GM19324 (cell line): ENCODE measurements around the gene SEC22B.
"Not testable (repeated sequence)": the region's sequence is repeated elsewhere in the genome, so short reads cannot be mapped to it uniquely, and the experiment has no call there.

Source experiments
- ATAC-seq: cut with Tn5 transposase; IDR thresholded peaks from one replicate; pipeline ENCODE4 v1.9.1; 2021; ENCODE audit warnings: mild to moderate bottlenecking, moderate library complexity; ENCODE audit not compliant: unreplicated experiment, low FRiP score

Gene SEC22B

GRCh38 chr1:120120525-120120924, 55.8 kb downstream of the SEC22B start:
- ATAC-seq, result not testable (repeated sequence)

- not testable (repeated sequence) for ATAC-seq
Measured at GRCh38 chr1:120117371-120118177, 58.7 kb downstream of the SEC22B start.

- not testable (repeated sequence) for ATAC-seq
Measured at GRCh38 chr1:120116094-120116493, 60.2 kb downstream of the SEC22B start.

GRCh38 chr1:120113134-120113533, 63.2 kb downstream of the SEC22B start:
- ATAC-seq, result not testable (repeated sequence)

GRCh38 chr1:120112212-120112611, 64.1 kb downstream of the SEC22B start:
- ATAC-seq, result not testable (repeated sequence)

- ATAC-seq, result not testable (repeated sequence)
Measured at GRCh38 chr1:120111771-120112170, 64.5 kb downstream of the SEC22B start.

GRCh38 chr1:120111008-120111407, 65.3 kb downstream of the SEC22B start:
- ATAC-seq, result not testable (repeated sequence)

- not testable (repeated sequence) for ATAC-seq
Measured at GRCh38 chr1:120109656-120110055, 66.7 kb downstream of the SEC22B start.

- ATAC-seq, result not testable (repeated sequence)
Measured at GRCh38 chr1:120109180-120109579, 67.1 kb downstream of the SEC22B start.

GRCh38 chr1:120105288-120105687, 71.0 kb downstream of the SEC22B start:
- ATAC-seq, result not testable (repeated sequence)

- ATAC-seq, result not testable (repeated sequence)
Measured at GRCh38 chr1:120103768-120104167, 72.6 kb downstream of the SEC22B start.

GRCh38 chr1:120101593-120101992, 74.7 kb downstream of the SEC22B start:
- ATAC-seq, result not testable (repeated sequence)
